Astrocyte (in vitro differentiated cells and primary cell): ENCODE measurements around the gene CDYL. TPM values are rescaled to one million over a fixed set of nuclear protein-coding genes. Genes with fewer than 3 reads are reported as not detected.
"Not testable (repeated sequence)": the region's sequence is repeated elsewhere in the genome, so short reads cannot be mapped to it uniquely, and the experiment has no call there.

Source experiments
- DNase-seq: peaks from one replicate; pipeline ENCODE4 v3.0.0-alpha.2; 2010; ENCODE audit warnings: low read depth
- FAIRE-seq: peaks from 2 replicates; lab custom pipeline; 2011; peaks lifted over from hg19 to GRCh38; lab: Jason Lieb, UNC
- H2AFZ ChIP-seq: 2 replicates; pipeline ENCODE4 v1.6.0; 2012; ENCODE audit warnings: low read depth, low read length, inconsistent platforms
- H3K27ac ChIP-seq: 2 replicates; pipeline ENCODE4 v1.5.1; 2011; ENCODE audit warnings: low read depth, low read length, inconsistent platforms
- H3K27me3 ChIP-seq: 2 replicates; pipeline ENCODE4 v1.6.0; 2011; ENCODE audit warnings: low read length, inconsistent platforms; ENCODE audit not compliant: insufficient read depth
- H3K36me3 ChIP-seq: 2 replicates; pipeline ENCODE4 v1.5.1; 2011; ENCODE audit warnings: low read length, inconsistent platforms; ENCODE audit not compliant: insufficient read depth
- H3K4me1 ChIP-seq: 2 replicates; pipeline ENCODE4 v1.5.1; 2011; ENCODE audit warnings: low read length, inconsistent platforms; ENCODE audit not compliant: insufficient read depth
- H3K4me2 ChIP-seq: 2 replicates; pipeline ENCODE4 v1.6.0; 2012; ENCODE audit warnings: low read length, inconsistent platforms
- H3K4me3 ChIP-seq: 2 replicates; pipeline ENCODE4 v1.5.1; 2011; ENCODE audit warnings: low read depth, mild to moderate bottlenecking, low read length, inconsistent platforms; ENCODE audit not compliant: insufficient read depth
- H3K79me2 ChIP-seq: 2 replicates; pipeline ENCODE4 v1.6.0; 2012; ENCODE audit warnings: mild to moderate bottlenecking, low read length, inconsistent platforms; ENCODE audit not compliant: insufficient read depth
- H3K9ac ChIP-seq: 2 replicates; pipeline ENCODE4 v1.6.0; 2012; ENCODE audit warnings: mild to moderate bottlenecking, low read length, inconsistent platforms
- H3K9me3 ChIP-seq: 2 replicates; pipeline ENCODE4 v1.5.1; 2012; ENCODE audit warnings: low read depth, mild to moderate bottlenecking, low read length, inconsistent platforms; ENCODE audit not compliant: insufficient read depth
- H4K20me1 ChIP-seq: 2 replicates; pipeline ENCODE4 v1.6.0; 2012; ENCODE audit warnings: low read length, inconsistent platforms; ENCODE audit not compliant: insufficient read depth
- H3K27ac Mint-ChIP-seq: one replicate; pipeline ENCODE4 v1.8.0; 2021; ENCODE audit warnings: mild to moderate bottlenecking, mixed read lengths; ENCODE audit not compliant: unreplicated experiment
- H3K27me3 Mint-ChIP-seq: one replicate; pipeline ENCODE4 v1.8.0; 2021; ENCODE audit warnings: low read depth, mixed read lengths; ENCODE audit not compliant: unreplicated experiment
- H3K36me3 Mint-ChIP-seq: one replicate; pipeline ENCODE4 v1.8.0; 2021; ENCODE audit warnings: low read depth, mixed read lengths; ENCODE audit not compliant: unreplicated experiment
- H3K4me1 Mint-ChIP-seq: one replicate; pipeline ENCODE4 v1.8.0; 2021; ENCODE audit warnings: low read depth, mixed read lengths; ENCODE audit not compliant: unreplicated experiment
- H3K4me3 Mint-ChIP-seq: one replicate; pipeline ENCODE4 v1.8.0; 2021; ENCODE audit warnings: mild to moderate bottlenecking, moderate library complexity, mixed read lengths; ENCODE audit not compliant: unreplicated experiment
- H3K9me3 Mint-ChIP-seq: one replicate; pipeline ENCODE4 v1.8.0; 2021; ENCODE audit warnings: mild to moderate bottlenecking, mixed read lengths; ENCODE audit not compliant: unreplicated experiment
- CTCF ChIP-seq: IDR thresholded peaks from 2 replicates; pipeline ENCODE4 v1.5.1; 2011; ENCODE audit warnings: low read depth, mild to moderate bottlenecking, inconsistent platforms, low read length, moderate library complexity; ENCODE audit not compliant: insufficient read depth
- EZH2 ChIP-seq: IDR thresholded peaks from 2 replicates; pipeline ENCODE4 v1.6.1; 2012; ENCODE audit warnings: mild to moderate bottlenecking, low read length, inconsistent platforms; ENCODE audit not compliant: insufficient read depth
- total RNA-seq: library from RNA; stranded (reverse); gene quantifications from 2 replicates; pipeline ENCODE4 v1.2.1, GENCODE V29; 2021

CDYL gene
- total RNA-seq, 1 donor from 2014 or later = 87.1 TPM

- no peaks in the 10 kb centered on the region for H4K20me1 ChIP-seq
- Mint-ChIP-seq H3K27ac (peak overlapping the region; percentile 96), H3K4me3 (peak overlapping the region; percentile 91), H3K36me3 (peaks cover 11% of the 10 kb centered on the region), H3K9me3 (no peaks in the 10 kb centered on the region), H3K27me3 (no peaks in the 10 kb centered on the region), H3K4me1 (peaks cover 3% of the 10 kb centered on the region)
- no peaks in the 10 kb centered on the region for H3K9me3 ChIP-seq
- FAIRE-seq = no peak
- H3K4me2 ChIP-seq = peak overlapping the region; percentile 93
- peaks cover 9% of the 10 kb centered on the region for H3K4me1 ChIP-seq
- peak overlapping the region; percentile 82 for H3K4me3 ChIP-seq
- peaks cover 8% of the 10 kb centered on the region for H3K36me3 ChIP-seq
- H3K9ac ChIP-seq = peak overlapping the region; percentile 81
- TF ChIP-seq CTCF (no peak), EZH2 (no peak)
- H2AFZ ChIP-seq = peak overlapping the region; percentile 82
- DNase-seq = no peak
- H3K79me2 ChIP-seq = no peaks in the 10 kb centered on the region
- no peaks in the 10 kb centered on the region for H3K27me3 ChIP-seq
- peak overlapping the region; percentile 76 for H3K27ac ChIP-seq
Measured at GRCh38 chr6:5004373-5005037, 228.3 kb downstream of the CDYL start.

- not testable (repeated sequence) for H3K9ac ChIP-seq, H3K9me3 ChIP-seq, DNase-seq, H3K9me3 Mint-ChIP-seq, H3K36me3 ChIP-seq, H3K4me3 ChIP-seq, H3K4me1 Mint-ChIP-seq, H2AFZ ChIP-seq, H3K27ac ChIP-seq, H3K27me3 Mint-ChIP-seq, H3K27me3 ChIP-seq, H4K20me1 ChIP-seq, H3K4me3 Mint-ChIP-seq, H3K4me1 ChIP-seq, H3K27ac Mint-ChIP-seq, FAIRE-seq, H3K79me2 ChIP-seq
- H3K4me2 ChIP-seq = peak overlapping the region; percentile 93
- peaks cover 11% of the 10 kb centered on the region for H3K36me3 Mint-ChIP-seq
Measured at GRCh38 chr6:5005038-5005433, 228.8 kb downstream of the CDYL start.

Other genes with a start within 250 kb of the CDYL start
- gene RPP40, start 227.6 kb downstream of the CDYL start, total RNA-seq = 11.6 and 16.6 TPM in 2 replicates